Stimulated activated CD4-positive, alpha-beta T cell treated with anti-CD3 and anti-CD28 coated beads, TNF-alpha, amount 100 ng/mL, for 48 hours (primary cell): Measurements from ENCODE around the gene ATAD1.
"Not testable (repeated sequence)": the region's sequence is repeated elsewhere in the genome, so short reads cannot be mapped to it uniquely, and the experiment has no call there.

Source experiments
- DNase-seq, 3 donors: peaks; one replicate each; pipeline ENCODE4 v3.0.0-alpha.2; 2020; ENCODE audit warnings: low read depth in 3 of 3

The ATAD1 gene

GRCh38 chr10:87817609-87818504 lies at the start of gene ATAD1:
TSS of gene ATAD1 (minus strand) at chr10:87818226. CDS start at chr10:87814599, 3,627 bp downstream.
- peak; percentile 75 to 80 (median 77) for DNase-seq

GRCh38 chr10:87867453-87867852 lies 49.4 kb upstream of the ATAD1 start:
- DNase-seq = no peak

- no peak for DNase-seq
These were observed 48.5 kb upstream of the ATAD1 start for GRCh38 chr10:87866412-87866974.

GRCh38 chr10:87865241-87865881 lies 47.3 kb upstream of the ATAD1 start:
- no peak for DNase-seq

GRCh38 chr10:87864496-87865059 lies 46.6 kb upstream of the ATAD1 start:
- no peak for DNase-seq

GRCh38 chr10:87863951-87864495 lies 46.0 kb upstream of the ATAD1 start:
- peak in 1 of 3 donors; percentile 17 for DNase-seq

GRCh38 chr10:87863053-87863943 lies 45.3 kb upstream of the ATAD1 start, which contains the start of the genes KLLN and PTEN:
TSS of gene KLLN (minus strand) at chr10:87863533. CDS start at chr10:87862487, 1,046 bp downstream.
TSS of gene PTEN (plus strand) at chr10:87863625. CDS start at chr10:87864470, 845 bp downstream.
- DNase-seq = peak; percentile 63 to 73 (median 73)

GRCh38 chr10:87862679-87863052 lies 44.6 kb upstream of the ATAD1 start:
- DNase-seq = peak in 1 of 3 donors; percentile 38

- peak; percentile 84 to 90 (median 87) for DNase-seq
These were observed 44.1 kb upstream of the ATAD1 start for GRCh38 chr10:87861953-87862678.

GRCh38 chr10:87861566-87861952 lies 43.5 kb upstream of the ATAD1 start:
- DNase-seq = no peak

- DNase-seq = no peak
These were observed 42.9 kb upstream of the ATAD1 start for GRCh38 chr10:87860816-87861403.

- DNase-seq = no peak
These were observed 42.2 kb upstream of the ATAD1 start for GRCh38 chr10:87860156-87860795.

GRCh38 chr10:87855665-87856064 lies 37.6 kb upstream of the ATAD1 start:
- not testable (repeated sequence) for DNase-seq

GRCh38 chr10:87855247-87855646 lies 37.2 kb upstream of the ATAD1 start:
- DNase-seq = not testable (repeated sequence)

- DNase-seq = no peak
These were observed 34.1 kb upstream of the ATAD1 start for GRCh38 chr10:87852089-87852488.

GRCh38 chr10:87850742-87851205 lies 32.7 kb upstream of the ATAD1 start:
- peak in 2 of 3 donors; percentile 21 to 31 for DNase-seq

GRCh38 chr10:87849001-87849400 lies 31.0 kb upstream of the ATAD1 start:
- no peak for DNase-seq

GRCh38 chr10:87847550-87847949 lies 29.5 kb upstream of the ATAD1 start:
- DNase-seq = no peak

GRCh38 chr10:87846711-87847110 lies 28.7 kb upstream of the ATAD1 start:
- not testable (repeated sequence) for DNase-seq
